ENCODE results near the gene STING1. TPM values are rescaled to one million over a fixed set of nuclear protein-coding genes. Genes with fewer than 3 reads are reported as not detected.

Gene STING1
- total RNA-seq, 1 donor from 2014 or later, result 3.3 TPM

- FAIRE-seq, result no peak
- no peak for DNase-seq (ENCODE audit: low spot score in 2 of 2)
Observed at GRCh38 chr5:139472386-139473030, 10.1 kb downstream of the STING1 start.

- DNase-seq (ENCODE audit: low spot score in 2 of 2) (no peak), FAIRE-seq (no peak)
Observed at GRCh38 chr5:139470821-139471300, 11.7 kb downstream of the STING1 start, which contains the start of gene SMIM33. TSS of gene SMIM33 (plus strand) at chr5:139471004. CDS start at chr5:139471122, 118 bp downstream.

- DNase-seq (ENCODE audit: low spot score in 2 of 2) (no peak), FAIRE-seq (no peak)
Observed at GRCh38 chr5:139468421-139468931, 14.1 kb downstream of the STING1 start.

GRCh38 chr5:139462586-139463276 lies 19.8 kb downstream of the STING1 start, which contains the start of gene ECSCR:
TSS of gene ECSCR (minus strand) at chr5:139462743. CDS start at chr5:139462670, 73 bp downstream.
- FAIRE-seq, result no peak

GRCh38 chr5:139461698-139462097 lies 20.9 kb downstream of the STING1 start:
- no peak for DNase-seq (ENCODE audit: low spot score in 2 of 2)
- FAIRE-seq, result no peak

More at GRCh38 chr5:139462586-139463276, 19.8 kb downstream of the STING1 start, which contains the start of gene ECSCR:
- DNase-seq (ENCODE audit: low spot score in 2 of 2), result no peak

- DNase-seq (ENCODE audit: low spot score in 2 of 2) (no peak), FAIRE-seq (no peak)
Observed at GRCh38 chr5:139461176-139461575, 21.4 kb downstream of the STING1 start.

- FAIRE-seq (no peak), DNase-seq (ENCODE audit: low spot score in 2 of 2) (no peak)
Observed at GRCh38 chr5:139460455-139460854, 22.1 kb downstream of the STING1 start.

- FAIRE-seq (no peak), DNase-seq (ENCODE audit: low spot score in 2 of 2) (no peak)
Observed at GRCh38 chr5:139459451-139459934, 23.1 kb downstream of the STING1 start.

- FAIRE-seq (no peak), DNase-seq (ENCODE audit: low spot score in 2 of 2) (peak in 1 of 2 donors; percentile 51)
Observed at GRCh38 chr5:139458580-139459407, 23.8 kb downstream of the STING1 start.

GRCh38 chr5:139457653-139458306 lies 24.8 kb downstream of the STING1 start:
- no peak for DNase-seq (ENCODE audit: low spot score in 2 of 2)
- FAIRE-seq, result no peak

GRCh38 chr5:139457241-139457640 lies 25.3 kb downstream of the STING1 start:
- FAIRE-seq (no peak), DNase-seq (ENCODE audit: low spot score in 2 of 2) (no peak)

GRCh38 chr5:139456776-139457175 lies 25.8 kb downstream of the STING1 start:
- FAIRE-seq, result no peak
- DNase-seq (ENCODE audit: low spot score in 2 of 2), result no peak

- FAIRE-seq (no peak), DNase-seq (ENCODE audit: low spot score in 2 of 2) (no peak)
Observed at GRCh38 chr5:139454568-139455290, 27.8 kb downstream of the STING1 start.

GRCh38 chr5:139453683-139454567 lies 28.6 kb downstream of the STING1 start:
- DNase-seq (ENCODE audit: low spot score in 2 of 2), result no peak
- no peak for FAIRE-seq

GRCh38 chr5:139451878-139452660 lies 30.5 kb downstream of the STING1 start:
- no peak for DNase-seq (ENCODE audit: low spot score in 2 of 2)
- no peak for FAIRE-seq

- DNase-seq (ENCODE audit: low spot score in 2 of 2) (no peak), FAIRE-seq (no peak)
Observed at GRCh38 chr5:139451176-139451575, 31.4 kb downstream of the STING1 start.
